K562 (cell line): Measurements from ENCODE around the gene LMBR1L. TPM values are rescaled to one million over a fixed set of nuclear protein-coding genes. Genes with fewer than 3 reads are reported as not detected.

ENCODE experiments used
- BACH1 ChIP-seq: fragments of 200-800 bp; sonication (Bioruptor generic); IDR thresholded peaks from 2 replicates; pipeline ENCODE4 v1.6.1; 2016; ENCODE audit warnings: missing genetic modification characterization, missing compliant biosample characterization
- BMI1 ChIP-seq: fragments of 150-350 bp; IDR thresholded peaks from 2 replicates; pipeline ENCODE4 v1.6.1; 2014; ENCODE audit warnings: low read length
- CGGBP1 ChIP-seq: fragments of 250-450 bp; sonication (Bioruptor Pico); IDR thresholded peaks from 2 replicates; pipeline ENCODE4 v1.9.0; 2021; ENCODE audit warnings: mild to moderate bottlenecking
- COPS2 ChIP-seq: fragments of 450-650 bp; conservative IDR thresholded peaks from 2 replicates; pipeline ENCODE4 v1.6.1; 2016; ENCODE audit warnings: mild to moderate bottlenecking, moderate library complexity
- EZH2 ChIP-seq: IDR thresholded peaks from 2 replicates; pipeline ENCODE4 v1.6.1; 2012; ENCODE audit warnings: low read depth, mild to moderate bottlenecking, inconsistent platforms, low read length, borderline replicate concordance
- FOS ChIP-seq: IDR thresholded peaks from 3 replicates; pipeline ENCODE4 v1.6.1; 2011; ENCODE audit not compliant: insufficient read length; ENCODE audit errors: extremely low read depth
- FUS ChIP-seq: fragments of 200-400 bp; formaldehyde crosslinking; optimal IDR thresholded peaks from 2 replicates; pipeline ENCODE3; 2017; ENCODE audit warnings: low read depth, low read length
- GABPA ChIP-seq: fragments of 200-800 bp; sonication (Bioruptor generic); conservative IDR thresholded peaks from 2 replicates; pipeline ENCODE4 v1.6.1; 2016; ENCODE audit warnings: low read depth, missing genetic modification characterization, missing compliant biosample characterization
- IFI16 ChIP-seq: fragments of 250-450 bp; sonication (Bioruptor Pico); IDR thresholded peaks from 2 replicates; pipeline ENCODE4 v2.1.2; 2022; ENCODE audit warnings: mild to moderate bottlenecking, inconsistent platforms
- KAT8 ChIP-seq: fragments of 450-650 bp; IDR thresholded peaks from 2 replicates; pipeline ENCODE4 v1.6.1; 2016; ENCODE audit warnings: low read depth, mild to moderate bottlenecking
- MBD2 ChIP-seq: sonication (generic); IDR thresholded peaks from 2 replicates; pipeline ENCODE4 v1.6.1; 2016; ENCODE audit warnings: low read depth, borderline replicate concordance
- MXI1 ChIP-seq: IDR thresholded peaks from 2 replicates; pipeline ENCODE4 v1.6.1; 2011; ENCODE audit warnings: low read depth, mild to moderate bottlenecking, improper control_type of control experiment, low read length
- NFE2 ChIP-seq: IDR thresholded peaks from 2 replicates; pipeline ENCODE4 v1.6.1; 2014; ENCODE audit warnings: antibody characterized with exemption, low read depth
- PTTG1 ChIP-seq: fragments of 450-650 bp; IDR thresholded peaks from 2 replicates; pipeline ENCODE4 v1.6.1; 2016; ENCODE audit warnings: low read depth, mild to moderate bottlenecking, missing genetic modification characterization, missing compliant biosample characterization
- RFX7 ChIP-seq: fragments of 250-450 bp; sonication (Bioruptor Pico); IDR thresholded peaks from 2 replicates; pipeline ENCODE4 v1.5.1; 2021; ENCODE audit warnings: mild to moderate bottlenecking
- THRB ChIP-seq: fragments of 450-650 bp; formaldehyde crosslinking; conservative IDR thresholded peaks from 2 replicates; pipeline ENCODE4 v1.4.0; 2022; ENCODE audit warnings: mild to moderate bottlenecking, missing genetic modification characterization
- ZFP91 ChIP-seq: sonication (generic); formaldehyde crosslinking; IDR thresholded peaks from 2 replicates; pipeline ENCODE4 v1.8.0; 2022; ENCODE audit warnings: mild to moderate bottlenecking, missing genetic modification reagents
- ZFX ChIP-seq: sonication (generic); formaldehyde crosslinking; IDR thresholded peaks from 2 replicates; pipeline ENCODE4 v1.8.0; 2022; ENCODE audit warnings: mild to moderate bottlenecking, missing genetic modification reagents, moderate library complexity
- ZKSCAN8 ChIP-seq: fragments of 200-800 bp; sonication (Bioruptor generic); IDR thresholded peaks from 2 replicates; pipeline ENCODE4 v1.6.1; 2016; ENCODE audit warnings: missing genetic modification characterization, missing compliant biosample characterization
- ZNF277 ChIP-seq: fragments of 250-450 bp; sonication (Bioruptor Pico); IDR thresholded peaks from 2 replicates; pipeline ENCODE4 v1.8.0; 2022; ENCODE audit warnings: inconsistent platforms, mild to moderate bottlenecking, moderate library complexity, borderline replicate concordance
- ZNF583 ChIP-seq: fragments of 250-450 bp; sonication (Bioruptor Pico); IDR thresholded peaks from 2 replicates; pipeline ENCODE4 v1.4.0; 2020
- polyA plus RNA-seq, 8 experiments: library from polyadenylated mRNA; depleted of rRNA in 4 of 8; stranded (reverse) in 5 of 8; unstranded in 3 of 8; fragments of >200 nt; fragmentation: Nextera tagmentation in 2 of 8; fragmentation: Illumina TruSeq in 1 of 8; extraction: Ambion mirVana in 2 of 8; extraction: Trizol in 1 of 8; gene quantifications; 2 replicates each; pipeline versions ENCODE4 v1.2.1 to v1.2.3, GENCODE V29; 2011 to 2014; ENCODE audit warnings: inconsistent platforms in 1 of 8, missing spikeins in 1 of 8
- total RNA-seq, 7 experiments: library from RNA; depleted of rRNA in 6 of 7; stranded (reverse); fragments of >200 nt in 6 of 7; fragmentation: Illumina TruSeq in 2 of 7; extraction: Trizol in 2 of 7; gene quantifications; 2 replicates each; pipeline versions ENCODE4 v1.2.1 to v1.2.3, GENCODE V29; 2011 to 2021; ENCODE audit warnings: low replicate concordance in 1 of 7
- TF ChIP-seq, protein P1 (sequence below), 2 experiments: fragments of 450-650 bp in 1 of 2; sonication (generic) in 1 of 2; formaldehyde crosslinking in 1 of 2; IDR thresholded peaks in 1 of 2; conservative IDR thresholded peaks in 1 of 2; 2 replicates each; pipeline versions ENCODE4 v1.6.1 to v1.8.1; 2016 to 2023; ENCODE audit warnings: mild to moderate bottlenecking in 2 of 2, moderate library complexity in 2 of 2, inconsistent platforms in 1 of 2, missing genetic modification reagents in 1 of 2

LMBR1L gene
- total and polyA plus RNA-seq, 9 of the 15 experiments (the other 6 are each of a cell fraction or from before 2014, with no cell fraction given): 2.5 to 57.0 (median 31.1) TPM

GRCh38 chr12:49089821-49090773, 20.6 kb downstream of the LMBR1L start (continued):
- no peak for TF ChIP-seq ZNF277
- no peak for TF ChIP-seq BACH1
- no peak for TF ChIP-seq EZH2
- TF ChIP-seq IFI16 (CRISPR knock-in tag): no peak
- no peak; the same call in 1 of the 2 replicates for TF ChIP-seq ZNF583 (CRISPR knock-in tag)
- no peak for TF ChIP-seq ZFX (CRISPR knock-in tag)
- no peak for TF ChIP-seq CGGBP1 (CRISPR knock-in tag)
- no peak for TF ChIP-seq FOS
- TF ChIP-seq, protein P1, sequence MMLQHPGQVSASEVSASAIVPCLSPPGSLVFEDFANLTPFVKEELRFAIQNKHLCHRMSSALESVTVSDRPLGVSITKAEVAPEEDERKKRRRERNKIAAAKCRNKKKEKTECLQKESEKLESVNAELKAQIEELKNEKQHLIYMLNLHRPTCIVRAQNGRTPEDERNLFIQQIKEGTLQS (IDR thresholded peaks at IDR 0.05): no peak
- TF ChIP-seq, protein P1 (CRISPR knock-in tag; conservative IDR thresholded peaks at IDR 0.05): no peak
- peak; percentile 74 for TF ChIP-seq NFE2
- peak; percentile 60; the same call in 1 of the 2 replicates for TF ChIP-seq MBD2
- no peak for TF ChIP-seq BMI1
- no peak for TF ChIP-seq KAT8
- TF ChIP-seq FUS: no peak
- TF ChIP-seq RFX7: no peak
- no peak for TF ChIP-seq ZKSCAN8 (CRISPR knock-in tag)
- TF ChIP-seq COPS2: no peak
- no peak for TF ChIP-seq ZFP91 (CRISPR knock-in tag)
- TF ChIP-seq GABPA (tag): peak; percentile 53; the same call in 1 of the 2 replicates
- TF ChIP-seq THRB: no peak
- TF ChIP-seq MXI1: no peak
- TF ChIP-seq PTTG1 (tag): no peak
